HUES64 (cell line): ENCODE results near the gene AASS.
"Not testable (repeated sequence)": the region's sequence is repeated elsewhere in the genome, so short reads cannot be mapped to it uniquely, and the experiment has no call there.

Source experiments
- H3K27ac ChIP-seq: 2 replicates; pipeline ENCODE4 v1.7.0; 2013; ENCODE audit warnings: low read depth, low read length, inconsistent platforms
- H3K27me3 ChIP-seq: 2 replicates; pipeline ENCODE4 v1.6.1; 2013; ENCODE audit warnings: mild to moderate bottlenecking, low read length; ENCODE audit not compliant: insufficient read depth
- H3K36me3 ChIP-seq: 2 replicates; pipeline ENCODE4 v1.6.1; 2013; ENCODE audit warnings: mild to moderate bottlenecking, low read length; ENCODE audit not compliant: insufficient read depth
- H3K4me1 ChIP-seq: 2 replicates; pipeline ENCODE4 v1.6.1; 2013; ENCODE audit warnings: mild to moderate bottlenecking, low read length, moderate library complexity; ENCODE audit not compliant: insufficient read depth
- H3K4me3 ChIP-seq: 2 replicates; pipeline ENCODE4 v1.5.1; 2013; ENCODE audit warnings: mild to moderate bottlenecking, low read length, moderate library complexity
- H3K9ac ChIP-seq: 2 replicates; pipeline ENCODE4 v1.6.1; 2013; ENCODE audit warnings: mild to moderate bottlenecking, low read depth, low read length
- H3K9me3 ChIP-seq: 2 replicates; pipeline ENCODE4 v1.6.1; 2013; ENCODE audit warnings: low read depth, low read length; ENCODE audit not compliant: insufficient read depth
- WGBS: fragments of 150-250, 120-280 bp; methylation state at CpG from one replicate; pipeline ENCODE4 v1.1.7; 2013; ENCODE audit warnings: missing lambda C conversion rate; 5-methylcytosine and 5-hydroxymethylcytosine counted together

The AASS gene

DNA sequence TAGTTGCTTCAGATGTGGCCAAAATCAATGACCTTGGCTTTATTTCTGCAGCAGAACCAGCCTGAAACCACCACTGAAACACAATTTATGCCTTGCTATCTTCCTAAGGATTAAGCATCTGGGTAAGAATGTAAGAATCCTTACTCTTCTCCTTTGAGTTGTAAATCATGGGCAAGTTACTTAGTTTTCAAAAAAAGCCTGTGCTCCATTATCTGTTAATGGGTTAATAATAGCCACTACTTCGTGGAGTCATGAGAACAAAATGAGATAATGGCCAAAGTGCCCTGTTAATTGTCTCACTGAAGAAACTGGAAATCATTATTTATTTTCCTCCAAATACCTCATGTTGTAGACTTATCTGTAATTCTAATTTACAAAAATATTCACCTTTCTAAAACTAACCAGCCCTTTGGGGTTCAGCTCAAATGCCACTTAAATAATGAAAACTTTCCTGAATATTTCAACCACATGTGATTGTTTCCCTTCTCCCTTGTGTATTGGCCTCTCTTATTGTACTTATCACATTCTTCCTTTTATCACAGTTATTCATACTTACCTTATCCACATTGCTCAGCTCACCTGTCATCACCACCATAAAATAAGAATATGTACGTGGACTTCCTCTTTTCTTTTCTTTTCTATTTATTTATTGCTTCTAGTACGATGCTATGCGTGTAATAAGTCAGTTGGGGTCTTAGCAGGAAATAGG lies 2.0 kb upstream of the AASS start:
- H3K27me3 ChIP-seq = no peaks in the 10 kb centered on the region
- peak overlapping the region; percentile 39; the same call in 1 of the 2 replicates for H3K9ac ChIP-seq
- H3K4me1 ChIP-seq = peaks cover 59% of the 10 kb centered on the region
- peak overlapping the region; percentile 25; the same call in 1 of the 2 replicates for H3K4me3 ChIP-seq
- peak overlapping the region; percentile 83 for H3K27ac ChIP-seq
- no peaks in the 10 kb centered on the region for H3K9me3 ChIP-seq
- H3K36me3 ChIP-seq = peaks cover 2% of the 10 kb centered on the region; the same call in 1 of the 2 replicates
- 78% methylated on average over 4 of the region's 4 CpGs for WGBS

DNA sequence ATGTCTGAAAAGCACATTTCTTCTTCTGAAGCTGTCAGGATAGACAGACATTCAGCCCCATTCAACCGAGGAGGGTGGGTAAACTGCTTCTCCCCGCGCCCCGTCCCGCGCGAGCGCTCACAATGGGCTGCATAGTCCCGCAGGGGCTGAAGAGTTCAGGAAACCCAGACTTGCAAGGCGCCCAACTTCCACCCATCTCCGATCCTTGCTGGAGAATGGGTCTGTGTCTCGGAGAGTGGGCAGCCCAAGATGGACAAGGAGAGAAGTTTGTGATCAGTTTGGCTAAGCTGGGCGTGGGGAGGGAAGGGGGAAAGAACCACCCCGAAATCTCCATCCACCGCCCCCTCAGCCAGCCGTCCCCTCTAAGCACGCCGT lies 686 bp downstream of the AASS start:
- Histone ChIP-seq H3K4me3 (peak overlapping the region; percentile 99), H3K27me3 (no peaks in the 10 kb centered on the region)

DNA sequence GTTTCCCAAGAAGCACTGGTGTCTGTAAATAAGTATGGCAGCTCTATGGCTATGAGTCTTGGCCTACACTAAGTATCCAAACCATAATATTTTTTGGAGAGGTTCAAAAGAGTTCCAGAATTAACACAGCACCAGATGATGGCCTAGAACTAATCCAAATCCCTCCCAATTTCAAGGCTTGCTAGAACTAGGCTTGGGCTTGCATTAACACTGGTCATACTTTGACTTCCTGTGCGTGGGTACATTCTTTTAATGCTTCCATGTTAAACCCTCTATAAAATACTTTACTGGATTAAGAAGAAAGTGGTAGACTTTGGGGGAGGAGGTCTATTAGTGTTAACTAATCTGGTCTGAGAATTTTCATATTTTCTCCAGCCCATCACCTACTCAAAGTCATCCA lies 3.1 kb downstream of the AASS start:
- Histone ChIP-seq H3K27me3 (no peaks in the 10 kb centered on the region), H3K4me3 (peak overlapping the region; percentile 99), H3K36me3 (peaks cover 3% of the 10 kb centered on the region; the same call in 1 of the 2 replicates), H3K9ac (no peak overlapping the region), H3K9me3 (no peaks in the 10 kb centered on the region), H3K27ac (no peak overlapping the region), H3K4me1 (peaks cover 45% of the 10 kb centered on the region)
- WGBS = 100% methylated on average over 1 of the region's 1 CpG

More for the DNA sequence above, 686 bp downstream of the AASS start:
- H3K9me3 ChIP-seq = no peaks in the 10 kb centered on the region
- peaks cover 50% of the 10 kb centered on the region for H3K4me1 ChIP-seq
- peak overlapping the region; percentile 89 for H3K27ac ChIP-seq
- H3K36me3 ChIP-seq = peaks cover 2% of the 10 kb centered on the region; the same call in 1 of the 2 replicates
- peak overlapping the region; percentile 92 for H3K9ac ChIP-seq
- WGBS = 0% methylated on average over 17 of the region's 18 CpGs

DNA sequence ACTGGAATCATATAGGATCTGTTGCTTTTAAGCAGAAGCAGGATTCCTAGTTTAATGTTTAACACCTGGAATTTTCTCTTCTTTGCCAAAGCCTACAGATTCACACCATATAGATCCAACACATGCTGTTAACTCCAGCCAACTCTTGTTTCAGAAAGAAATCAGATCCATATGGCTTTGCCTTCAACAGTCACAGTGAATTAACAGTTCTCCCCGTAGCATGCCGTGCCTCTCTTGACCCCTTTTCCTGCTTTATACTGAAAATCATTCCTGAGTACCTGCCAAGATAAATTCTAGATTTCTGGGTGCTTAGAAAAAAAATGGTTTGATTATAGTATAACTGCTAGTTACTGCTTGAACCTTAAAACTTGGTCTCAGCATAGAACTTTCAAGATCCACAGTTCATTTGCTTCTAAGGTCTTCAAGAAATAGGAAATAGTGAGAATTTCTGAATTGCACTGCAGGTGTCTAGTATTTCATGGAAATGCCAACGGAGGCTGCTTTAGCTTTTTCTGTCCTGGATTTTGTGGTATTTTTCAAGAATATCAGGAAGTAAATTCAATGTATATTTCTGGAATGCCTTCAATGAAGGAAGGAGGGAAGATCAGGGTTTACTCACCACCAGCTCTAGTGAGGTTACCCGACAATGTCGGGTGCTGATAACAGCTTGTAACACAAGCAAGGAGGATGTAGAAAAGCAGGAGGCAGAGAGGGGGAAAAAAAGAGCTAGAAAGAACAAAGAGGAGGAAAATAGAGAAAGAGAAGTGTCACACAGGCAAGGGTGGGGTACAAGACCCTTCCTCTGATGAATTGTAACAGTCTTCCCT lies 6.6 kb downstream of the AASS start:
- WGBS = 78% methylated on average over 5 of the region's 5 CpGs
- Histone ChIP-seq H3K27ac (no peak overlapping the region), H3K4me1 (peaks cover 37% of the 10 kb centered on the region), H3K4me3 (peak overlapping the region; percentile 8; the same call in 1 of the 2 replicates), H3K27me3 (no peaks in the 10 kb centered on the region), H3K9ac (no peak overlapping the region), H3K36me3 (peaks cover 33% of the 10 kb centered on the region), H3K9me3 (no peaks in the 10 kb centered on the region)

DNA sequence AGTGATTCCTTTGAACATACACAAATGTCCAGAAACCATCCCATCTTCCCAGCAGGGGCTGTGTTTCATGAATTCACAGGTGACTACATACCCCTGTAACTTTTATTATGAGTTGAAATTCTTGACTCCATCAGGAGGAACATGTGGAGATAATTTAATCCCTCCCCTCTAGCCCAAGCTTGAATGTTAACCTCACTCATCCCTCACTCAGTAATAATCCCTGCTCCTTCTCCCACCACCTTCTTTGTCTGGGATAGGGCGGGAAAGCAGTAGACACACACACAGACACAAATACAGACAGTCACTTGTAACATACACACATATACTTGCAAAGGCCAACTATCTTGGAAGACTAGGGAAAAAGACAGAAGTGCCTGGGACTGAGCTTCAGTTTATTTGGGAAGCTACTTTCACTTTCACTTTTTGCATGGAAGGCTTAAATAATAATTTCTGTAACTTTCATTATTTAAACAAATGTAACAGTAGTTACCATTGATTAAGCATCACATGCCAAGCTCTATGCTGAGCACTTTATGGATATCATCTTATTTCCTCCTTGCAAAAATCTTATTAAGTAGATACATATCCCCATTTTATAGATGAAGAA lies 7.3 kb downstream of the AASS start:
- Histone ChIP-seq H3K9me3 (no peaks in the 10 kb centered on the region), H3K27ac (no peak overlapping the region), H3K9ac (no peak overlapping the region), H3K4me1 (peaks cover 37% of the 10 kb centered on the region), H3K4me3 (no peak overlapping the region), H3K36me3 (peaks cover 39% of the 10 kb centered on the region), H3K27me3 (no peaks in the 10 kb centered on the region)
- 81% methylated on average over 1 of the region's 1 CpG for WGBS

DNA sequence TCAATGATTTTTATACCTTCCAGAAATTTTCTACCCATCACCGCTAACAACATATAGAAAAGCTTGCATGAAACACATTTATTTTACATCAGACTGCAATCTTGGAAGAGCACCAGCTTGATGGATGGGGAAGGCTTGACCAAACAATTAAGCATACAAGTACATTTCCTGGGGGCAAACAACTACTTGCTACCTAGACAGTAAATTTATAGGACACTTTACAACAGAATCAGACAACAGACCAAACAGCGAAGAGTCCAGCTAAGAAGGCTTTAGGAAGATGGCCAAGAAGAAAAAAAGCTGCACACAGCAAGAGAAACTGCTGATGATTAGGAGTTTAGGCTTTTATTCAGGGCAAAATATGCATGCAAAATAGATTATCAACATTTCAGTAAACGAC lies 8.0 kb downstream of the AASS start:
- H3K4me3 ChIP-seq = no peak overlapping the region

DNA sequence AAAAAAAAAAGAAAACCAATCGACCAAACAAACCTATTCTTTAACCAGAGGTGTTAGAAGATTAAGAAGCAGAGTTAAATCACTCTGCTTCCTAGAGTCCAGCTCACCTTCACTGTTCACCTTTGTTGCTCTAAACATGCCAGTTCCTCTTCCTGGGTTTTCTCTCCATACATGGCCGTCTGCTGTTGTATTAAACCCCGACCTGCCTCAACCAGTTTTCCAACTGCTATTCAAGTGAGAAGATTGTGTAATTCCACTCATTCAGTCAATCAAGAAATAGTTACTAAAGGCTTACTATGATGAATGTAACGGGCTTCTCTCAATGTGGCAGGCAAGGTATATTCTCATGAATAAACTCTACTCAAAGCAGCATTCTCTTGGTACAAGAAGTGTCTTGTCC lies 8.8 kb downstream of the AASS start:
- whole genome bisulfite sequencing = 86% methylated on average over 3 of the region's 4 CpGs
- no peaks in the 10 kb centered on the region for H3K27me3 ChIP-seq
- H3K9ac ChIP-seq = no peak overlapping the region
- H3K27ac ChIP-seq = no peak overlapping the region
- H3K9me3 ChIP-seq = no peaks in the 10 kb centered on the region
- peaks cover 53% of the 10 kb centered on the region for H3K36me3 ChIP-seq
- H3K4me1 ChIP-seq = peaks cover 30% of the 10 kb centered on the region
- H3K4me3 ChIP-seq = no peak overlapping the region

More for the DNA sequence above, 8.0 kb downstream of the AASS start:
- Histone ChIP-seq H3K4me1 (peaks cover 34% of the 10 kb centered on the region), H3K9ac (no peak overlapping the region), H3K27ac (no peak overlapping the region), H3K9me3 (no peaks in the 10 kb centered on the region), H3K27me3 (no peaks in the 10 kb centered on the region), H3K36me3 (peaks cover 45% of the 10 kb centered on the region)
- 57% methylated on average over 2 of the region's 3 CpGs for WGBS

DNA sequence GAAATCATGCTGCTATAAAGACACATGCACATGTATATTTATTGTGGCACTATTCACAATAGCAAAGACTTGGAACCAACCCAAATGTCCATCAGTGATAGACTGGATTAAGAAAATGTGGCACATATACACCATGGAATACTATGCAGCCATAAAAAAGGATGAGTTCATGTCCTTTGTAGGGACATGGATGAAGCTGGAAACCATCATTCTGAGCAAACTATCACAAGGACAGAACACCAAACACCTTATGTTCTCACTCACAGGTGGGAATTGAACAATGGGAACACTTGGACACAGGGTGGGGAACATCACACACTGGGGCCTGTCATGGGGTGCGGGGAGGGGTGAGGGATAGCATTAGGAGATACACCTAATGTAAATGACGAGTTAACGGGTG lies 9.3 kb downstream of the AASS start:
- not testable (repeated sequence) for H3K9me3 ChIP-seq, H3K27ac ChIP-seq, H3K9ac ChIP-seq, H3K27me3 ChIP-seq, H3K4me3 ChIP-seq
- Histone ChIP-seq H3K36me3 (peaks cover 58% of the 10 kb centered on the region), H3K4me1 (peaks cover 30% of the 10 kb centered on the region)
- 100% methylated on average over 2 of the region's 3 CpGs for WGBS

DNA sequence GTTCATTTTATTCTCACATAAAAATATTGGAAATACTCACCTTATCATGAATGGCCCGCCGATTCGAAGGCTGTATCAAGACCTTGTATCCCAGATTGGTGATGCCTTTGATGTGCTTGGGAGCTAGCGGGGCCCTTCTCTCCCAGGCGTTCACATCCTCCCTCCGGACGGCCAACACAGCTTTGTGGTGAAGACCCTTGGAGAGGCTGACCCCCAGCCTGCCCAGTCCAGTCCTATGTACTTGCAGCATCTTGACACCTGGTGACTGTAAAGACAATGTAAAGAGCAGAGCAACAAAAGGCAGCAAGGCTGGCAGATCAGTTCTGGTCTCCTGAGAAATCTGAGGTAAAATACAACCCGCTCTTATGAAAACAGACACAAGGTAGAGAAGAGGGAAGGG lies 10.6 kb downstream of the AASS start:
- H3K27me3 ChIP-seq = no peaks in the 10 kb centered on the region
- H3K36me3 ChIP-seq = peaks cover 70% of the 10 kb centered on the region
- no peaks in the 10 kb centered on the region for H3K9me3 ChIP-seq
- no peak overlapping the region for H3K27ac ChIP-seq
- no peak overlapping the region for H3K9ac ChIP-seq
- H3K4me3 ChIP-seq = no peak overlapping the region
- peaks cover 21% of the 10 kb centered on the region for H3K4me1 ChIP-seq
- 95% methylated on average over 8 of the region's 8 CpGs for WGBS

DNA sequence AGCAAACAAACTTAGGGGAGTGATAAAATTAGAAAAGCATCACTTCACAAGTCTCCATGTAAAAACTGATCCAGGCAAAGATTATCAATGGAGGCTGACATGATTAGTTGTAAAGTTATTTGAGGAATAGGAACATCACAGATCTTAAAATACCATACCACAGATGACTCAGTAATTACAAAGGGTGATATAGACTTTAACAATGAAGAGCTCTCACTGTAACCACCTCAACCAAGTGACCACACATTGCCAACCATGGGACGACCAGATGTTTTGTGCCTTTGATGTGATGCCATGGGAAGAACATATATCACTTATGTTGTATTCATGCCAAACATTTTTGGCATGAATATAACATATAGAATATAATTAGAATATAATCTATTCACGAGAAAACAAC lies 11.7 kb downstream of the AASS start:
- Histone ChIP-seq H3K36me3 (peaks cover 81% of the 10 kb centered on the region), H3K9ac (no peak overlapping the region), H3K27me3 (no peaks in the 10 kb centered on the region), H3K9me3 (no peaks in the 10 kb centered on the region), H3K27ac (no peak overlapping the region), H3K4me3 (no peak overlapping the region), H3K4me1 (peaks cover 10% of the 10 kb centered on the region)
- WGBS = no CpG with 5 or more reads among the region's 2 CpGs

DNA sequence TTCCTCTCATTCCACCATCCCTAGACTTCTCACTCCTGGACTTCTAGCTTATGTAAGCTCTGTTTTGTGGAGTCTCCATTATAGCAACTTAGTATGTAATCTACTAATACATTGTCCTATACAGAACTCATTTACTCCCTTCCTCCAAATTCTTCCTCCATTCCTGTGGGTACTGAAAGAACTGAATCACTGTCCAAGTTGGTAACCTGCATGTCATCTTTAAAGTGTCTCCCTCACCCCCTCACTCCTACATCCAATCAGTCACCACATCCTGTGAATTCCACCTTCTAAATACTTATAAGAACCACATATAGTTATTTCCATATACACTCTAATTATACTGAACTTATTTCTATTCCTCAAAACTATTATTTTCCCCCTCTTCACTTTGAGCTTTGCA lies 20.3 kb downstream of the AASS start:
- no peak overlapping the region for H3K9ac ChIP-seq
- H3K27ac ChIP-seq = no peak overlapping the region
- no peak overlapping the region for H3K4me3 ChIP-seq
- H3K36me3 ChIP-seq = peaks cover 99% of the 10 kb centered on the region
- H3K27me3 ChIP-seq = no peaks in the 10 kb centered on the region
- no peaks in the 10 kb centered on the region for H3K9me3 ChIP-seq
- no peaks in the 10 kb centered on the region for H3K4me1 ChIP-seq
